Ascending aorta (tissue), 2 donors: ENCODE measurements around the gene HOXD12. TPM values are rescaled to one million over a fixed set of nuclear protein-coding genes. Genes with fewer than 3 reads are reported as not detected.

ENCODE experiments used
- DNase-seq, 2 donors: peaks; one replicate each; pipeline ENCODE4 v3.0.0-alpha.2; 2019; ENCODE audit warnings: low spot score in 2 of 2
- H3K27ac ChIP-seq, 2 donors: fragments of 200-600 bp; sonication (generic); one replicate each; pipeline ENCODE4 v1.5.1; 2016 to 2017; ENCODE audit warnings: mild to moderate bottlenecking in 1 of 2
- H3K27me3 ChIP-seq: fragments of 200-600 bp; sonication (generic); one replicate; pipeline ENCODE4 v1.5.1; 2017
- H3K36me3 ChIP-seq, 2 donors: fragments of 200-600 bp; sonication (generic); one replicate each; pipeline ENCODE4 v1.5.1; 2016
- H3K4me1 ChIP-seq, 2 donors: fragments of 200-600 bp; sonication (generic); one replicate each; pipeline ENCODE4 v1.5.1; 2016 to 2017; ENCODE audit warnings: mild to moderate bottlenecking in 1 of 2
- H3K4me3 ChIP-seq, 2 donors: fragments of 200-600 bp; sonication (generic); one replicate each; pipeline ENCODE4 v1.5.1; 2016 to 2017; ENCODE audit warnings: mild to moderate bottlenecking in 1 of 2
- H3K9me3 ChIP-seq, 2 donors: fragments of 200-600 bp; sonication (generic); one replicate each; pipeline ENCODE4 v1.5.1; 2016
- CTCF ChIP-seq, 3 experiments: fragments of 200-600 bp in 2 of 3; fragments of 450-650 bp in 1 of 3; sonication (generic) in 2 of 3; IDR thresholded peaks; one replicate each; pipeline ENCODE4 v1.5.1; 2016 to 2019; ENCODE audit warnings: antibody characterized with exemption in 3 of 3, mild to moderate bottlenecking in 1 of 3, moderate library complexity in 1 of 3
- intact Hi-C: fragments of 100-400 bp; cut with DNase I; formaldehyde crosslinking; loops from one replicate; pipeline ENCODE4 v1.15.1; 2023
- total RNA-seq: library from RNA; depleted of rRNA; stranded (reverse); fragments of >200 nt; gene quantifications from one replicate; pipeline ENCODE4 v1.1.0, GENCODE V29; 2016

The HOXD12 gene
- total RNA-seq, 1 donor from 2014 or later, result not detected

- H3K36me3 ChIP-seq, result no peaks in the 10 kb centered on the region
- H3K9me3 ChIP-seq, result no peaks in the 10 kb centered on the region
- peak overlapping the region; percentile 53 to 61 for H3K4me3 ChIP-seq
- no peak overlapping the region for H3K27ac ChIP-seq
- intact Hi-C loops, result loop anchor here (5.0 to 10.0 kb wide), 3 partner anchors 845 to 1762 kb away; partner anchors contain the start of gene SP9
- peaks cover 74% of the 10 kb centered on the region for H3K27me3 ChIP-seq
- peaks cover 18 to 19% of the 10 kb centered on the region in 2 donors for H3K4me1 ChIP-seq
- TF ChIP-seq CTCF (IDR thresholded peaks at IDR 0.05), result peak; percentile 66 to 78 (median 72)
- peak in 1 of 2 donors; percentile 77 for DNase-seq
Measured at GRCh38 chr2:176096986-176097819, 2.4 kb upstream of the HOXD12 start.

GRCh38 chr2:176097820-176098365 is 1.7 kb upstream of the HOXD12 start:
- no peak for DNase-seq
- peaks cover 67% of the 10 kb centered on the region for H3K27me3 ChIP-seq
- peaks cover 13 to 19% of the 10 kb centered on the region in 2 donors for H3K4me1 ChIP-seq
- intact Hi-C loops, result loop anchor here (5.0 to 10.0 kb wide), 3 partner anchors 846 to 1763 kb away; partner anchors contain the start of gene SP9
- no peaks in the 10 kb centered on the region for H3K36me3 ChIP-seq
- H3K4me3 ChIP-seq, result no peak overlapping the region
- H3K9me3 ChIP-seq, result no peaks in the 10 kb centered on the region
- no peak overlapping the region for H3K27ac ChIP-seq
- no peak for TF ChIP-seq CTCF (IDR thresholded peaks at IDR 0.05)

- DNase-seq, result no peak
- TF ChIP-seq CTCF (IDR thresholded peaks at IDR 0.05), result no peak
Measured at GRCh38 chr2:176098366-176099158, 1.0 kb upstream of the HOXD12 start.

GRCh38 chr2:176099159-176099727 is 352 bp upstream of the HOXD12 start:
- no peak overlapping the region for H3K27ac ChIP-seq
- DNase-seq, result peak in 1 of 2 donors; percentile 40
- H3K9me3 ChIP-seq, result no peaks in the 10 kb centered on the region
- no peak for TF ChIP-seq CTCF (IDR thresholded peaks at IDR 0.05)
- no peaks in the 10 kb centered on the region for H3K36me3 ChIP-seq
- peaks cover 58% of the 10 kb centered on the region for H3K27me3 ChIP-seq
- peaks cover 13 to 18% of the 10 kb centered on the region in 2 donors for H3K4me1 ChIP-seq
- no peak overlapping the region for H3K4me3 ChIP-seq
- intact Hi-C loops, result loop anchor here (5.0 to 10.0 kb wide), 3 partner anchors 847 to 1764 kb away; partner anchors contain the start of gene SP9

More at GRCh38 chr2:176098366-176099158, 1.0 kb upstream of the HOXD12 start:
- Histone ChIP-seq H3K36me3 (no peaks in the 10 kb centered on the region), H3K4me1 (peaks cover 13 to 14% of the 10 kb centered on the region in 2 donors), H3K9me3 (no peaks in the 10 kb centered on the region), H3K4me3 (no peak overlapping the region), H3K27me3 (peaks cover 60% of the 10 kb centered on the region), H3K27ac (no peak overlapping the region)
- intact Hi-C loops, result loop anchor here (5.0 to 10.0 kb wide), 3 partner anchors 846 to 1764 kb away; partner anchors contain the start of gene SP9
